SK-N-SH (cell line): ENCODE measurements around the gene PIGL. TPM values are rescaled to one million over a fixed set of nuclear protein-coding genes. Genes with fewer than 3 reads are reported as not detected.

Source experiments
- CTCF ChIA-PET: fragments of 300-600, 350-600 bp; formaldehyde crosslinking; extraction: SDS; loops from one replicate; lab custom pipeline; 2021; lab: Yijun Ruan, JAX
- POLR2A ChIA-PET: fragments of 350-600 bp; sonication (Branson Sonifier 250); formaldehyde crosslinking; extraction: SDS; loops from one replicate; lab custom pipeline; 2020; ENCODE audit warnings: antibody characterized with exemption, inconsistent platforms; lab: Yijun Ruan, JAX
- DNase-seq: peaks from one replicate; pipeline ENCODE4 v3.0.0; 2012
- H2AFZ ChIP-seq: fragments of 200-600 bp; sonication (generic); 2 replicates; pipeline ENCODE4 v1.8.1; 2016; ENCODE audit warnings: antibody characterized with exemption, mild to moderate bottlenecking, low read depth
- H3F3A ChIP-seq: fragments of 200-600 bp; sonication (generic); replicated peaks from 2 replicates; pipeline ENCODE3; 2016; ENCODE audit warnings: antibody characterized with exemption, mild to moderate bottlenecking; ENCODE audit not compliant: insufficient read depth
- H3K27ac ChIP-seq, 2 experiments: fragments of 200-500 bp in 1 of 2; fragments of 200-600 bp in 1 of 2; sonication (Bioruptor generic) in 1 of 2; sonication (generic), shearing (Covaris generic) in 1 of 2; 2 replicates each; pipeline versions ENCODE4 v1.5.1 to v1.6.1; 2014 to 2016; ENCODE audit warnings: low read depth in 2 of 2, inconsistent platforms in 1 of 2, low read length in 1 of 2, mild to moderate bottlenecking in 1 of 2, mixed read lengths in 1 of 2
- H3K27me3 ChIP-seq: fragments of 200-600 bp; sonication (generic), shearing (Covaris generic); 2 replicates; pipeline ENCODE4 v1.6.1; 2016; ENCODE audit warnings: mixed run types; ENCODE audit not compliant: insufficient read depth
- H3K36me3 ChIP-seq, 2 experiments: fragments of 200-500 bp in 1 of 2; fragments of 200-600 bp in 1 of 2; sonication (Bioruptor generic) in 1 of 2; sonication (generic) in 1 of 2; replicated peaks in 1 of 2; 2 replicates each; pipeline versions ENCODE3 to v1.5.1; 2014 to 2016; ENCODE audit warnings: low read length in 1 of 2, mild to moderate bottlenecking in 1 of 2; ENCODE audit not compliant: insufficient read depth in 2 of 2, control insufficient read depth in 1 of 2
- H3K4me1 ChIP-seq, 2 experiments: fragments of 200-500 bp in 1 of 2; fragments of 200-600 bp in 1 of 2; sonication (Bioruptor generic) in 1 of 2; sonication (generic), shearing (Covaris generic) in 1 of 2; 2 replicates each; pipeline versions ENCODE4 v1.5.1 to v1.6.1; 2014 to 2016; ENCODE audit warnings: low read depth in 1 of 2, low read length in 1 of 2, mixed run types in 1 of 2; ENCODE audit not compliant: insufficient read depth in 2 of 2, control insufficient read depth in 1 of 2
- H3K4me2 ChIP-seq: fragments of 200-600 bp; sonication (generic), shearing (Covaris generic); 2 replicates; pipeline ENCODE4 v1.6.1; 2017; ENCODE audit warnings: mixed run types
- H3K4me3 ChIP-seq, 2 experiments: fragments of 200-500 bp in 1 of 2; fragments of 200-600 bp in 1 of 2; sonication (Bioruptor generic) in 1 of 2; sonication (generic), shearing (Covaris generic) in 1 of 2; 2 replicates each; pipeline versions ENCODE4 v1.5.1 to v1.8.1; 2014 to 2016; ENCODE audit warnings: low read depth in 2 of 2, inconsistent platforms in 1 of 2, low read length in 1 of 2, mild to moderate bottlenecking in 1 of 2, mixed read lengths in 1 of 2, moderate library complexity in 1 of 2
- H3K79me2 ChIP-seq: fragments of 200-600 bp; sonication (generic); 2 replicates; pipeline ENCODE4 v1.8.1; 2017; ENCODE audit warnings: mild to moderate bottlenecking; ENCODE audit not compliant: insufficient read depth
- H3K9ac ChIP-seq: fragments of 200-600 bp; sonication (generic); 2 replicates; pipeline ENCODE4 v1.6.1; 2017; ENCODE audit warnings: mixed run types
- H3K9me2 ChIP-seq: fragments of 200-600 bp; sonication (generic); 2 replicates; pipeline ENCODE4 v1.6.1; 2017; ENCODE audit warnings: mixed run types
- H3K9me3 ChIP-seq: fragments of 200-600 bp; sonication (generic); 2 replicates; pipeline ENCODE4 v1.6.1; 2017; ENCODE audit warnings: mixed run types, mild to moderate bottlenecking, moderate library complexity
- H4K20me1 ChIP-seq: fragments of 200-600 bp; sonication (generic); 2 replicates; pipeline ENCODE4 v1.6.1; 2017; ENCODE audit warnings: mild to moderate bottlenecking, mixed run types; ENCODE audit not compliant: insufficient read depth
- ELF1 ChIP-seq: IDR thresholded peaks from 2 replicates; pipeline ENCODE4 v1.4.0; 2012
- EZH2phosphoT487 ChIP-seq: fragments of 200-600 bp; sonication (generic); IDR thresholded peaks from 2 replicates; pipeline ENCODE4 v1.6.1; 2017; ENCODE audit warnings: low read depth, mixed run types, mild to moderate bottlenecking, antibody characterized with exemption, moderate library complexity, borderline replicate concordance
- FOXJ3 ChIP-seq: sonication (generic); formaldehyde crosslinking; IDR thresholded peaks from 2 replicates; pipeline ENCODE4 v1.5.1; 2020; ENCODE audit warnings: mild to moderate bottlenecking, missing genetic modification reagents
- JUND ChIP-seq: IDR thresholded peaks from 2 replicates; pipeline ENCODE4 v1.4.0; 2012
- MEF2A ChIP-seq: IDR thresholded peaks from 2 replicates; pipeline ENCODE4 v1.4.0; 2012; ENCODE audit warnings: low read depth, borderline replicate concordance
- RFX5 ChIP-seq: IDR thresholded peaks from 2 replicates; pipeline ENCODE4 v1.6.1; 2012; ENCODE audit warnings: mild to moderate bottlenecking, improper control_type of control experiment, low read length
- SIN3A ChIP-seq: IDR thresholded peaks from 2 replicates; pipeline ENCODE4 v1.6.1; 2012; ENCODE audit warnings: low read depth, mild to moderate bottlenecking, low read length, moderate library complexity, borderline replicate concordance
- TCF12 ChIP-seq: IDR thresholded peaks from 2 replicates; pipeline ENCODE4 v1.4.0; 2012
- TEAD4 ChIP-seq: IDR thresholded peaks from 2 replicates; pipeline ENCODE4 v1.4.0; 2012; ENCODE audit warnings: mild to moderate bottlenecking, borderline replicate concordance; ENCODE audit not compliant: insufficient read depth
- WGBS: methylation state at CpG from one replicate; pipeline ENCODE4 v1.1.6; 2017; ENCODE audit warnings: low lambda C conversion rate; 5-methylcytosine and 5-hydroxymethylcytosine counted together
- polyA plus RNA-seq, 3 experiments: library from polyadenylated mRNA; depleted of rRNA; stranded (reverse); fragments of >200 nt; gene quantifications; 2 replicates each; pipeline ENCODE4 v1.2.3, GENCODE V29; 2012
- TF ChIP-seq, protein P1 (sequence below): IDR thresholded peaks from 2 replicates; pipeline ENCODE4 v1.4.0; 2012; ENCODE audit warnings: low read depth, borderline replicate concordance
- TF ChIP-seq, protein P2 (sequence below): fragments of 200-600 bp; sonication (generic); IDR thresholded peaks from 2 replicates; pipeline ENCODE4 v1.6.1; 2017; ENCODE audit warnings: antibody characterized with exemption, mild to moderate bottlenecking, moderate library complexity
- TF ChIP-seq, protein P3 (sequence below): IDR thresholded peaks from 2 replicates; pipeline ENCODE4 v1.6.1; 2012; ENCODE audit warnings: mild to moderate bottlenecking, low read depth, low read length, moderate library complexity

The PIGL gene
- polyA plus RNA-seq, 1 of the 3 experiments (the other 2 are of a cell fraction), result 34.0 TPM

DNA sequence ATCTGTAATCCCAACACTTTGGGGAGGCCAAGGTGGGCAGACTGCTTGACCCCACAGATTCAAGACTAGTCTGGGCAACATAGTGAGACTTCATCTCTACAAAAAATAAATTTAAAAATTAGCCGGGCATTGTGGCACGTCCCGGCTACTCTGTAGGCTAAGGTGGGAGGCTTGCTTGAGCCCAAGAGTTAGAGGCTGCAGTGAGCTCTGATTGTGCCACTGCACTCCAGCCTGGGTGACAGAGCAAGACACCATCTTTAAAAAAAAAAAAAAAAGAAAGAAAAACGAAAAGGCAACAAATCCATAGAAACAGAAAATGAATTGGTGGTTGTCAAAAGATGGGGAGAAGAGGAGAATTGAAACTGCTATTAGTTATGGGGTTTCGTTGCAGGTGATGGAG, 29.4 kb upstream of the PIGL start:
- H3K27ac ChIP-seq, result no peak overlapping the region
- no peak overlapping the region for H3K4me3 ChIP-seq
- H3K36me3 ChIP-seq, result peaks cover 14 to 77% of the 10 kb centered on the region in 2 experiments
- 81% methylated on average over 5 of the region's 5 CpGs for WGBS
- H3K9ac ChIP-seq, result no peak overlapping the region
- no peak for TF ChIP-seq RFX5
- peaks cover 0 to 10% of the 10 kb centered on the region in 2 experiments; a peak in 1 of 4 replicates for H3K4me1 ChIP-seq
- no peaks in the 10 kb centered on the region for H3K9me2 ChIP-seq
- H3K27me3 ChIP-seq, result no peaks in the 10 kb centered on the region
- peaks cover 28% of the 10 kb centered on the region for H3F3A ChIP-seq
- peaks cover 100% of the 10 kb centered on the region for H3K79me2 ChIP-seq
- ChIA-PET CTCF (no interaction called here), POLR2A (no interaction called here)
- peaks cover 5% of the 10 kb centered on the region for H3K9me3 ChIP-seq
- no peak overlapping the region for H2AFZ ChIP-seq
- H3K4me2 ChIP-seq, result no peak overlapping the region
- peaks cover 21% of the 10 kb centered on the region for H4K20me1 ChIP-seq
- no peak for DNase-seq

GRCh38 chr17:16189791-16190348, 27.1 kb upstream of the PIGL start:
- WGBS, result 90% methylated on average over 3 of the region's 3 CpGs
- Histone ChIP-seq H3K9me3 (no peaks in the 10 kb centered on the region), H3K27ac (peak overlapping the region in 1 of 2 experiments; percentile 4; a peak in 1 of 4 replicates), H3K4me2 (no peak overlapping the region), H2AFZ (no peak overlapping the region), H3K4me3 (no peak overlapping the region), H3K79me2 (peaks cover 99% of the 10 kb centered on the region), H3K9ac (no peak overlapping the region), H3K4me1 (peaks cover 0 to 10% of the 10 kb centered on the region in 2 experiments; a peak in 1 of 4 replicates), H3F3A (peaks cover 24% of the 10 kb centered on the region)
- POLR2A ChIA-PET, result no interaction called here
- no peak for DNase-seq
- TF ChIP-seq EZH2phosphoT487, result no peak
- TF ChIP-seq FOXJ3 (CRISPR knock-in tag), result no peak
- TF ChIP-seq, protein P1, sequence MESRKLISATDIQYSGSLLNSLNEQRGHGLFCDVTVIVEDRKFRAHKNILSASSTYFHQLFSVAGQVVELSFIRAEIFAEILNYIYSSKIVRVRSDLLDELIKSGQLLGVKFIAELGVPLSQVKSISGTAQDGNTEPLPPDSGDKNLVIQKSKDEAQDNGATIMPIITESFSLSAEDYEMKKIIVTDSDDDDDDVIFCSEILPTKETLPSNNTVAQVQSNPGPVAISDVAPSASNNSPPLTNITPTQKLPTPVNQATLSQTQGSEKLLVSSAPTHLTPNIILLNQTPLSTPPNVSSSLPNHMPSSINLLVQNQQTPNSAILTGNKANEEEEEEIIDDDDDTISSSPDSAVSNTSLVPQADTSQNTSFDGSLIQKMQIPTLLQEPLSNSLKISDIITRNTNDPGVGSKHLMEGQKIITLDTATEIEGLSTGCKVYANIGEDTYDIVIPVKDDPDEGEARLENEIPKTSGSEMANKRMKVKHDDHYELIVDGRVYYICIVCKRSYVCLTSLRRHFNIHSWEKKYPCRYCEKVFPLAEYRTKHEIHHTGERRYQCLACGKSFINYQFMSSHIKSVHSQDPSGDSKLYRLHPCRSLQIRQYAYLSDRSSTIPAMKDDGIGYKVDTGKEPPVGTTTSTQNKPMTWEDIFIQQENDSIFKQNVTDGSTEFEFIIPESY, result no peak
- TF ChIP-seq SIN3A, result no peak
- TF ChIP-seq, protein P2, sequence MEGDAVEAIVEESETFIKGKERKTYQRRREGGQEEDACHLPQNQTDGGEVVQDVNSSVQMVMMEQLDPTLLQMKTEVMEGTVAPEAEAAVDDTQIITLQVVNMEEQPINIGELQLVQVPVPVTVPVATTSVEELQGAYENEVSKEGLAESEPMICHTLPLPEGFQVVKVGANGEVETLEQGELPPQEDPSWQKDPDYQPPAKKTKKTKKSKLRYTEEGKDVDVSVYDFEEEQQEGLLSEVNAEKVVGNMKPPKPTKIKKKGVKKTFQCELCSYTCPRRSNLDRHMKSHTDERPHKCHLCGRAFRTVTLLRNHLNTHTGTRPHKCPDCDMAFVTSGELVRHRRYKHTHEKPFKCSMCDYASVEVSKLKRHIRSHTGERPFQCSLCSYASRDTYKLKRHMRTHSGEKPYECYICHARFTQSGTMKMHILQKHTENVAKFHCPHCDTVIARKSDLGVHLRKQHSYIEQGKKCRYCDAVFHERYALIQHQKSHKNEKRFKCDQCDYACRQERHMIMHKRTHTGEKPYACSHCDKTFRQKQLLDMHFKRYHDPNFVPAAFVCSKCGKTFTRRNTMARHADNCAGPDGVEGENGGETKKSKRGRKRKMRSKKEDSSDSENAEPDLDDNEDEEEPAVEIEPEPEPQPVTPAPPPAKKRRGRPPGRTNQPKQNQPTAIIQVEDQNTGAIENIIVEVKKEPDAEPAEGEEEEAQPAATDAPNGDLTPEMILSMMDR, result no peak
- TF ChIP-seq JUND, result no peak
- no peak for TF ChIP-seq TCF12
- no peak for TF ChIP-seq TEAD4
- no peak for TF ChIP-seq MEF2A
- TF ChIP-seq, protein P3, sequence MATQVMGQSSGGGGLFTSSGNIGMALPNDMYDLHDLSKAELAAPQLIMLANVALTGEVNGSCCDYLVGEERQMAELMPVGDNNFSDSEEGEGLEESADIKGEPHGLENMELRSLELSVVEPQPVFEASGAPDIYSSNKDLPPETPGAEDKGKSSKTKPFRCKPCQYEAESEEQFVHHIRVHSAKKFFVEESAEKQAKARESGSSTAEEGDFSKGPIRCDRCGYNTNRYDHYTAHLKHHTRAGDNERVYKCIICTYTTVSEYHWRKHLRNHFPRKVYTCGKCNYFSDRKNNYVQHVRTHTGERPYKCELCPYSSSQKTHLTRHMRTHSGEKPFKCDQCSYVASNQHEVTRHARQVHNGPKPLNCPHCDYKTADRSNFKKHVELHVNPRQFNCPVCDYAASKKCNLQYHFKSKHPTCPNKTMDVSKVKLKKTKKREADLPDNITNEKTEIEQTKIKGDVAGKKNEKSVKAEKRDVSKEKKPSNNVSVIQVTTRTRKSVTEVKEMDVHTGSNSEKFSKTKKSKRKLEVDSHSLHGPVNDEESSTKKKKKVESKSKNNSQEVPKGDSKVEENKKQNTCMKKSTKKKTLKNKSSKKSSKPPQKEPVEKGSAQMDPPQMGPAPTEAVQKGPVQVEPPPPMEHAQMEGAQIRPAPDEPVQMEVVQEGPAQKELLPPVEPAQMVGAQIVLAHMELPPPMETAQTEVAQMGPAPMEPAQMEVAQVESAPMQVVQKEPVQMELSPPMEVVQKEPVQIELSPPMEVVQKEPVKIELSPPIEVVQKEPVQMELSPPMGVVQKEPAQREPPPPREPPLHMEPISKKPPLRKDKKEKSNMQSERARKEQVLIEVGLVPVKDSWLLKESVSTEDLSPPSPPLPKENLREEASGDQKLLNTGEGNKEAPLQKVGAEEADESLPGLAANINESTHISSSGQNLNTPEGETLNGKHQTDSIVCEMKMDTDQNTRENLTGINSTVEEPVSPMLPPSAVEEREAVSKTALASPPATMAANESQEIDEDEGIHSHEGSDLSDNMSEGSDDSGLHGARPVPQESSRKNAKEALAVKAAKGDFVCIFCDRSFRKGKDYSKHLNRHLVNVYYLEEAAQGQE, result no peak
- no peak for TF ChIP-seq ELF1
- TF ChIP-seq, all 33 proteins: peak for 0
- CTCF ChIA-PET, result no interaction called here
- peaks cover 26% of the 10 kb centered on the region for H4K20me1 ChIP-seq
- H3K9me2 ChIP-seq, result no peaks in the 10 kb centered on the region
- H3K36me3 ChIP-seq, result peaks cover 13 to 70% of the 10 kb centered on the region in 2 experiments
- no peaks in the 10 kb centered on the region for H3K27me3 ChIP-seq
